Transverse colon (tissue), 4 donors: ENCODE measurements around the gene LIME1.

Experiments used
- EP300 ChIP-seq: sonication (generic); formaldehyde crosslinking; IDR thresholded peaks from one replicate; pipeline ENCODE4 v1.6.1; 2017; ENCODE audit warnings: antibody characterized with exemption, low read depth
- POLR2A ChIP-seq: fragments of 450-650 bp; IDR thresholded peaks from one replicate; pipeline ENCODE4 v1.6.1; 2016; ENCODE audit warnings: antibody characterized with exemption, mild to moderate bottlenecking, moderate library complexity
- POLR2AphosphoS5 ChIP-seq, 3 donors: sonication (generic); formaldehyde crosslinking; IDR thresholded peaks; one replicate each; pipeline ENCODE4 v1.6.1; 2016; ENCODE audit warnings: antibody characterized with exemption in 3 of 3
- TF ChIP-seq, protein P1 (sequence below), 5 experiments: fragments of 200-600 bp in 3 of 5; fragments of 450-650 bp in 2 of 5; sonication (generic) in 3 of 5; IDR thresholded peaks; 1 replicate in 2 of 5; 2 replicates in 3 of 5; pipeline ENCODE4 v1.5.1; 2016 to 2017; ENCODE audit warnings: antibody characterized with exemption in 5 of 5, inconsistent platforms in 3 of 5, mild to moderate bottlenecking in 2 of 5, moderate library complexity in 1 of 5

- TF ChIP-seq POLR2AphosphoS5 (IDR thresholded peaks at IDR 0.05): no peak
- TF ChIP-seq, protein P1, sequence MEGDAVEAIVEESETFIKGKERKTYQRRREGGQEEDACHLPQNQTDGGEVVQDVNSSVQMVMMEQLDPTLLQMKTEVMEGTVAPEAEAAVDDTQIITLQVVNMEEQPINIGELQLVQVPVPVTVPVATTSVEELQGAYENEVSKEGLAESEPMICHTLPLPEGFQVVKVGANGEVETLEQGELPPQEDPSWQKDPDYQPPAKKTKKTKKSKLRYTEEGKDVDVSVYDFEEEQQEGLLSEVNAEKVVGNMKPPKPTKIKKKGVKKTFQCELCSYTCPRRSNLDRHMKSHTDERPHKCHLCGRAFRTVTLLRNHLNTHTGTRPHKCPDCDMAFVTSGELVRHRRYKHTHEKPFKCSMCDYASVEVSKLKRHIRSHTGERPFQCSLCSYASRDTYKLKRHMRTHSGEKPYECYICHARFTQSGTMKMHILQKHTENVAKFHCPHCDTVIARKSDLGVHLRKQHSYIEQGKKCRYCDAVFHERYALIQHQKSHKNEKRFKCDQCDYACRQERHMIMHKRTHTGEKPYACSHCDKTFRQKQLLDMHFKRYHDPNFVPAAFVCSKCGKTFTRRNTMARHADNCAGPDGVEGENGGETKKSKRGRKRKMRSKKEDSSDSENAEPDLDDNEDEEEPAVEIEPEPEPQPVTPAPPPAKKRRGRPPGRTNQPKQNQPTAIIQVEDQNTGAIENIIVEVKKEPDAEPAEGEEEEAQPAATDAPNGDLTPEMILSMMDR (IDR thresholded peaks at IDR 0.05): no peak
- no peak for TF ChIP-seq POLR2A
- no peak for TF ChIP-seq EP300
Measured at GRCh38 chr20:63734111-63734945, 2.1 kb upstream of the LIME1 start.
